Measurements from ENCODE around the gene ETF1.

The ETF1 gene

DNA sequence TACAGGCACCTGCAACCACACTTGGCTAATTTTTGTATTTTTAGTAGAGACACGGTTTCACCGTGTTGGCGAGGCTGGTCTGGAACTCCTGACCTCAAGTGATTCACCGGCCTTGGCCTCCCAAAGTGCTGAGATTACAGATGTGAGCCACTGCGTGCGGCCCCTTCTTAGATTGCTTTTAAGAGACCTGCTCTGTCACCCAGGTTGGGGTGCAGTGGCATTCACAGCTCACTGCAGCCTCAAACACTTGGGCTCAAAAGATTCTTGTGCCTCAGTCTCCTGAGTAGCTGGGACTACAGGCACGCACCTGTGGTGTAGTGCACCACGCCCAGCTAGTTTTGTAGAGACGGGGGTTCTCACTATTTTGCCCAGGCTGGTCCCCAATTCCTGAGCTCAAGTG is 21.2 kb upstream of the ETF1 start:
- POLR2A ChIA-PET = interaction anchor here (0.6 kb wide), 1 partner anchor 13 kb away, joined by 3 read pairs; no protein-coding TSS in a partner anchor
- Histone ChIP-seq H3K36me3 (ENCODE audit: control insufficient read depth in 4 of 4, insufficient read depth in 4 of 4, low read length in 3 of 4) (peaks cover 14 to 88% (median 63%) of the 10 kb centered on the region in 4 experiments), H3K4me1 (ENCODE audit: control extremely low read depth in 1 of 4, control insufficient read depth in 4 of 4, insufficient read depth in 4 of 4, low read length in 3 of 4) (no peaks in the 10 kb centered on the region)

DNA sequence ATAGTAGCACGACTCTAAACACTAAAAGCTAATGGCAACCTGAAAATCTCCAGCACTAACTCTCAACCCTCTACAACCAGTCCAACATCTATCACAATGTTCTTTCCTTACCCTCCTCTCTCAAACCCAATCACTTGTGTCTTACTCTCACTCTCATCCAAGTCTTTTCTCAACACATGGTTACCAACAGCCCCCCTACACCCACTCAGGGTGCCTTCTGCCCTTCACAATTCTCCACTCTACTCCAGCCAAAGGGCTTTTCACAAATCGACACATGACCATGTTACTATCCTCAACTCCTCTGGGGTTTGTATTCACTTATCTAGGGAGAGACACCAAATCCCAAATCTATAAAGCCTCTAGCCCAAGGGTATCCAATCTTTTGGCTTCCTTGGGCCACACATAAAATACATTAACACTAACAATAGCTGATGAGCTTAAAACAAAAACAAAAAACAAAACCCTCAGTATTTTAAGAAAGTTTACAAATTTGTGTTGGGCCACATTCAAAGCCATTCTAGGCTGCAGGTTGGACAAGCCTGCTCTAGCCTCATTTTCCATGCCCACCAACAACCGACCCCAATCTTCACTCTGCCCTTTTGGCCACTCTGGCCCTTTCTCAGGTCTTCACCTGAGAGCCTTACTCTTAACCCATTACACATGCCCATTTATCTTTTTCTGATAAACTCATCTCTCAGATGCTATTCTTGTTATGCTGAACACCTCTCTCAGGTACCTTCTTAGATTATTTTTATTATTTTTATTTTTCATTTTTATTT is 20.5 kb upstream of the ETF1 start:
- H3K4me1 ChIP-seq (ENCODE audit: control extremely low read depth in 1 of 4, control insufficient read depth in 4 of 4, insufficient read depth in 4 of 4, low read length in 3 of 4) = no peaks in the 10 kb centered on the region
- DNase-seq = no peak
- ChIA-PET POLR2A (no interaction called here), CTCF (interaction anchor here (1.1 kb wide), 1 partner anchor 11 kb away, joined by 3 read pairs; the partner anchor contains the start of gene HSPA9)
- H3K27me3 ChIP-seq (replicated peaks in 2 of 5; ENCODE audit: control insufficient read depth in 4 of 5, insufficient read depth in 5 of 5, low read length in 4 of 5) = no peaks in the 10 kb centered on the region
- H3K4me3 ChIP-seq (ENCODE audit: control insufficient read depth in 1 of 7, extremely low read depth in 1 of 7, insufficient read depth in 4 of 7, low read depth in 2 of 7, low read length in 6 of 7) = no peak overlapping the region
- H3K9me3 ChIP-seq (ENCODE audit: control extremely low read depth in 1 of 5, control insufficient read depth in 4 of 5, insufficient read depth in 2 of 5, low read depth in 1 of 5, low read length in 4 of 5) = no peaks in the 10 kb centered on the region
- WGBS (ENCODE audit: insufficient coverage) = 94% methylated on average over 3 of the region's 3 CpGs
- no peak overlapping the region for H3K27ac ChIP-seq (ENCODE audit: insufficient read depth in 1 of 2, low read depth in 1 of 2, low read length in 2 of 2, poor library complexity in 1 of 2, severe bottlenecking in 2 of 2)
- peaks cover 10 to 88% (median 64%) of the 10 kb centered on the region in 4 experiments for H3K36me3 ChIP-seq (ENCODE audit: control insufficient read depth in 4 of 4, insufficient read depth in 4 of 4, low read length in 3 of 4)

More for the DNA sequence above, 21.2 kb upstream of the ETF1 start:
- no peaks in the 10 kb centered on the region for H3K27me3 ChIP-seq (replicated peaks in 2 of 5; ENCODE audit: control insufficient read depth in 4 of 5, insufficient read depth in 5 of 5, low read length in 4 of 5)
- H3K4me3 ChIP-seq (ENCODE audit: control insufficient read depth in 1 of 7, extremely low read depth in 1 of 7, insufficient read depth in 4 of 7, low read depth in 2 of 7, low read length in 6 of 7) = no peak overlapping the region
- DNase-seq = no peak
- H3K27ac ChIP-seq (ENCODE audit: insufficient read depth in 1 of 2, low read depth in 1 of 2, low read length in 2 of 2, poor library complexity in 1 of 2, severe bottlenecking in 2 of 2) = no peak overlapping the region
- WGBS (ENCODE audit: insufficient coverage) = 96% methylated on average over 3 of the region's 9 CpGs
- CTCF ChIA-PET = interaction anchor here (0.6 to 1.1 kb wide), 2 partner anchors 11 to 13 kb away, joined by 3 read pairs; partner anchors contain the start of gene HSPA9
- no peaks in the 10 kb centered on the region for H3K9me3 ChIP-seq (ENCODE audit: control extremely low read depth in 1 of 5, control insufficient read depth in 4 of 5, insufficient read depth in 2 of 5, low read depth in 1 of 5, low read length in 4 of 5)

DNA sequence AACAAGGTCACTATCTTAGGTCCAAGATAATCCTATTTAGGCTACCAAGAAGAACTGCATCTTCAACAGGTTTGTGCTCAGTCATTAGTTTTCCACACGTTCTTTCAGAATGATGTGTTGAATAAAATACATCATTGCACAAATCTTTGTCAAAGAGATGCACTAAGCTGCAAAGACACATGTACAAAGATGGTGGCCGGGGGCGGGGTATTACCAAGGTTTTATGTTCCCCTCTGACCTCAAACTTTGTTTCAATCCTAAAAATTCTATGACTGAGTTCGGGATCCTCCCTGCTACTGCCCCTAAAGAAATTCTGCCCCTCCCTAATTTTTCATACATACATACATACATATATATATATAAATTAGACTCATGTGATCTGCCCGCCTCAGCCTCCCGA is 17.9 kb upstream of the ETF1 start:
- ChIA-PET CTCF (no interaction called here), POLR2A (interaction anchor here (0.7 kb wide), 1 partner anchor 9 kb away, joined by 3 read pairs; no protein-coding TSS in a partner anchor)
- Histone ChIP-seq H3K27ac (ENCODE audit: insufficient read depth in 1 of 2, low read depth in 1 of 2, low read length in 2 of 2, poor library complexity in 1 of 2, severe bottlenecking in 2 of 2) (no peak overlapping the region), H3K9me3 (ENCODE audit: control extremely low read depth in 1 of 5, control insufficient read depth in 4 of 5, insufficient read depth in 2 of 5, low read depth in 1 of 5, low read length in 4 of 5) (no peaks in the 10 kb centered on the region), H3K4me3 (ENCODE audit: control insufficient read depth in 1 of 7, extremely low read depth in 1 of 7, insufficient read depth in 4 of 7, low read depth in 2 of 7, low read length in 6 of 7) (no peak overlapping the region), H3K36me3 (ENCODE audit: control insufficient read depth in 4 of 4, insufficient read depth in 4 of 4, low read length in 3 of 4) (peaks cover 22 to 88% (median 64%) of the 10 kb centered on the region in 4 experiments), H3K27me3 (replicated peaks in 2 of 5; ENCODE audit: control insufficient read depth in 4 of 5, insufficient read depth in 5 of 5, low read length in 4 of 5) (no peaks in the 10 kb centered on the region), H3K4me1 (ENCODE audit: control extremely low read depth in 1 of 4, control insufficient read depth in 4 of 4, insufficient read depth in 4 of 4, low read length in 3 of 4) (no peaks in the 10 kb centered on the region)
- DNase-seq = no peak
- WGBS (ENCODE audit: insufficient coverage) = no CpG with 5 or more reads among the region's 6 CpGs

DNA sequence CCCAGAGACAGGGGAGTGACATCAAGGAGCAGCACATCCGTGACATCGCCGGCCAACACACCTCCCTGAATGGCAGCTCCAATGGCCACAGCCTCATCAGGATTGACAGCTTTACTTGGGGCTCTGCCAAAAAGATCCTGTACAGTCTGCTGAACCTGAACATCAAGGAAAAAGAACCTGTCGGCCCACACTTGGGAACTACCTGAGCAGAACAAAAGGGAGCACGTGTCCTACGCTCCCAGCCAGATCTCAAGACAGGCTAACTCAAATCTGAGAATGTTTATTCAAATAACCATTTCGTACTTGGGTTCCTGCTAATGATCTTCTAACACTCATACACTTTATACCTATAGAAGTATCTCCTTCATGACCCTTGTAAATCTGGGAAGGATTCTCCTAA is 16.9 kb upstream of the ETF1 start:
- no peak for DNase-seq
- Histone ChIP-seq H3K36me3 (ENCODE audit: control insufficient read depth in 4 of 4, insufficient read depth in 4 of 4, low read length in 3 of 4) (peaks cover 20 to 88% (median 61%) of the 10 kb centered on the region in 4 experiments), H3K4me3 (ENCODE audit: control insufficient read depth in 1 of 7, extremely low read depth in 1 of 7, insufficient read depth in 4 of 7, low read depth in 2 of 7, low read length in 6 of 7) (no peak overlapping the region), H3K27me3 (replicated peaks in 2 of 5; ENCODE audit: control insufficient read depth in 4 of 5, insufficient read depth in 5 of 5, low read length in 4 of 5) (no peaks in the 10 kb centered on the region), H3K9me3 (ENCODE audit: control extremely low read depth in 1 of 5, control insufficient read depth in 4 of 5, insufficient read depth in 2 of 5, low read depth in 1 of 5, low read length in 4 of 5) (no peaks in the 10 kb centered on the region), H3K4me1 (ENCODE audit: control extremely low read depth in 1 of 4, control insufficient read depth in 4 of 4, insufficient read depth in 4 of 4, low read length in 3 of 4) (no peaks in the 10 kb centered on the region), H3K27ac (ENCODE audit: insufficient read depth in 1 of 2, low read depth in 1 of 2, low read length in 2 of 2, poor library complexity in 1 of 2, severe bottlenecking in 2 of 2) (peak overlapping the region in 1 of 2 experiments; percentile 3)
- ChIA-PET POLR2A (no interaction called here), CTCF (interaction anchor here (1.0 kb wide), 1 partner anchor 11 kb away, joined by 4 read pairs; no protein-coding TSS in a partner anchor)
- WGBS (ENCODE audit: insufficient coverage) = 97% methylated on average over 7 of the region's 7 CpGs

DNA sequence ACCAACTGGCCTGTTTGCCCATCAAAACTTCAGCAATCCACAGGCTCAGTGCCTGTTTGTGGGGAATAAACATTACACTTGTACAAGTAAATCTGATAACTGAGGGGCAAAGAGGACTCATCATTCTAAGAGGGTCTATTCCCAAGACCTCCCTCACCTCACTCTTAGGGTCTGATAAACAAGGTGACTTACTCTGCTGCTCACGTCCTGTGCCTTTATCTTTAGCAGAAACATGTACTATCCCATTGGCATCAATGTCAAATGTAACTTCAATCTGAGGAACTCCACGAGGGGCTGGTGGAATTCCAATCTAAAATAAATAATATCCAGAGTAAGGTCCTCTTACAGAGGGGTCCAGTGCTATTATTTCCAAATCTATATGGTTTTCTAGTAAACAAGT is 14.6 kb upstream of the ETF1 start:
- no peak for DNase-seq
- ChIA-PET CTCF (no interaction called here), POLR2A (interaction anchor here (1.0 kb wide), 1 partner anchor 14 kb away, joined by 3 read pairs; no protein-coding TSS in a partner anchor)
- Histone ChIP-seq H3K4me3 (ENCODE audit: control insufficient read depth in 1 of 7, extremely low read depth in 1 of 7, insufficient read depth in 4 of 7, low read depth in 2 of 7, low read length in 6 of 7) (no peak overlapping the region), H3K4me1 (ENCODE audit: control extremely low read depth in 1 of 4, control insufficient read depth in 4 of 4, insufficient read depth in 4 of 4, low read length in 3 of 4) (no peaks in the 10 kb centered on the region), H3K9me3 (ENCODE audit: control extremely low read depth in 1 of 5, control insufficient read depth in 4 of 5, insufficient read depth in 2 of 5, low read depth in 1 of 5, low read length in 4 of 5) (no peaks in the 10 kb centered on the region), H3K27me3 (replicated peaks in 2 of 5; ENCODE audit: control insufficient read depth in 4 of 5, insufficient read depth in 5 of 5, low read length in 4 of 5) (no peaks in the 10 kb centered on the region), H3K36me3 (ENCODE audit: control insufficient read depth in 4 of 4, insufficient read depth in 4 of 4, low read length in 3 of 4) (peaks cover 25 to 87% (median 59%) of the 10 kb centered on the region in 4 experiments), H3K27ac (ENCODE audit: insufficient read depth in 1 of 2, low read depth in 1 of 2, low read length in 2 of 2, poor library complexity in 1 of 2, severe bottlenecking in 2 of 2) (no peak overlapping the region)
- 100% methylated on average over 1 of the region's 2 CpGs for WGBS (ENCODE audit: insufficient coverage)

DNA sequence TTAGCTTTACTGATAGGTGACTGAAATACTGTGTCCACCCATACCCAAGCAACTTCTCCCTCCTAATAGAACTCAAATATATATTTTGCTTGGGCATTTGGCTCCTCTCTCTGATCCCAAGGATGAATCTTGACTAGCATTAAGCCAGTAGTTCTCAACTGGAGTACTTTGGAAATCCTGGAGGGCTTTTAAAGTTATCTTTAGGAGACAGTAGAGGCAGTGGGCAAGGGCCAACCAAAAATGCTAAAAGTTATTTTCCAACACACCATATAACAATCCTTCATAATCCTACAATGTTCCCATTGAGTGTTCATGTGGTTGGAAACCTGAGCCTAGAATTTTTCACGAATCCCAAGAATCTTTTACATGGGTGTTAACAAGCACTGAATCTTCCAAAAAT is 11.1 kb upstream of the ETF1 start:
- no peak for DNase-seq
- no peaks in the 10 kb centered on the region for H3K4me1 ChIP-seq (ENCODE audit: control extremely low read depth in 1 of 4, control insufficient read depth in 4 of 4, insufficient read depth in 4 of 4, low read length in 3 of 4)
- no peaks in the 10 kb centered on the region for H3K27me3 ChIP-seq (replicated peaks in 2 of 5; ENCODE audit: control insufficient read depth in 4 of 5, insufficient read depth in 5 of 5, low read length in 4 of 5)
- no peak overlapping the region for H3K27ac ChIP-seq (ENCODE audit: insufficient read depth in 1 of 2, low read depth in 1 of 2, low read length in 2 of 2, poor library complexity in 1 of 2, severe bottlenecking in 2 of 2)
- POLR2A ChIA-PET = interaction anchor here (0.5 to 3.5 kb wide), 2 partner anchors 11 to 22 kb away, joined by 4 to 14 read pairs; partner anchors contain the start of gene ETF1
- H3K9me3 ChIP-seq (ENCODE audit: control extremely low read depth in 1 of 5, control insufficient read depth in 4 of 5, insufficient read depth in 2 of 5, low read depth in 1 of 5, low read length in 4 of 5) = no peaks in the 10 kb centered on the region
- CTCF ChIA-PET = interaction anchor here (1.5 to 2.6 kb wide), 2 partner anchors 11 to 14 kb away, joined by 3 to 7 read pairs; partner anchors contain the start of gene ETF1
- no peak overlapping the region for H3K4me3 ChIP-seq (ENCODE audit: control insufficient read depth in 1 of 7, extremely low read depth in 1 of 7, insufficient read depth in 4 of 7, low read depth in 2 of 7, low read length in 6 of 7)
- peaks cover 21 to 62% (median 42%) of the 10 kb centered on the region in 4 experiments for H3K36me3 ChIP-seq (ENCODE audit: control insufficient read depth in 4 of 4, insufficient read depth in 4 of 4, low read length in 3 of 4)
- WGBS (ENCODE audit: insufficient coverage) = no CpG with 5 or more reads among the region's 1 CpG

Data from common myeloid progenitor, CD34-positive (primary cell).